Hematopoietic multipotent progenitor cell (in vitro differentiated cells): ENCODE results near the gene PRKCB. TPM values are rescaled to one million over a fixed set of nuclear protein-coding genes. Genes with fewer than 3 reads are reported as not detected.
"Not testable (repeated sequence)": the region's sequence is repeated elsewhere in the genome, so short reads cannot be mapped to it uniquely, and the experiment has no call there.

ENCODE experiments used
- DNase-seq, 3 donors: peaks; one replicate each; pipeline ENCODE4 v3.0.0-alpha.2; 2011 to 2015; ENCODE audit warnings: low read depth in 2 of 3, low spot score in 2 of 3
- total RNA-seq: library from RNA; depleted of rRNA; stranded (reverse); fragments of >200 nt; gene quantifications from one replicate; pipeline ENCODE4 v1.2.3, GENCODE V29; 2012

The PRKCB gene
- total RNA-seq, 1 donor = 71.6 TPM

DNA sequence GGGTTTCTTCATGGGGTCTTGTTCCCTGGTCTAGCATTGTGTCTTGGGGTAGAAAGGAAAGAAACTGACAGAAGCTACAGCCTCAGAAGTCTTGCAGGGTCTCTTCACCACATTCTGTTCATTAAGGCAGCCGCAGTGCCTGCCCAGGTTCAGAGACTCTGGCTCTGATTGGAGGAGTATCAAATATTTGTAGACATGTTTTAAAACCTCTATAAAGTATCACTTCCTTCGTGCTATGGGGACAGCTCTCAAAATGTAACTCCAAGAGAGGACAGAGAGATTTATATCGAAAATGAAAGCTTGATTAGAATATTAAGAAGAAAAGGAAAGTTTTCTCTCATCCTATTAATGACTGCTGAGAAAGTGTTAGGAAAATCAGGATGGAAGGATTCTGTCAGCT, 313.3 kb downstream of the PRKCB start:
- DNase-seq = no peak

DNA sequence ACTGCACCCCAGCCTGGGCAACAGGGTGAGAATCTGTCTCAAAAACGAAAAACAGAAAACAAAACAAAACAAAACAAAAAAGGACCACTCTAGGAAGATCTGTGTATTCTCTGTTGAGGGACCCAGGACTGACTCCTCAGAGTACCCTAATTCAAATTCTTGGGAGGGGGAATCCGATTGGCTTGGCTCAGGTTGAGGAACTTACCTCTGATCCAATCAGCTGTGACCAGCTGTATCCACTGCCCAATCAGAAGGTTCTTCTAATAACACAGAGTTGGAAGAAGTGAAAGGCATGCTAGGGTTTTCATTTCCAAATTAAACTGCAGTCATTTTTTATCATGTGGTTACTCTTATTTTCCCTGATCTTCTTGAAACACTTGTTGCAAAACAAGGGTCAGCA, 314.5 kb downstream of the PRKCB start:
- DNase-seq = peak in 1 of 3 donors; percentile 17

DNA sequence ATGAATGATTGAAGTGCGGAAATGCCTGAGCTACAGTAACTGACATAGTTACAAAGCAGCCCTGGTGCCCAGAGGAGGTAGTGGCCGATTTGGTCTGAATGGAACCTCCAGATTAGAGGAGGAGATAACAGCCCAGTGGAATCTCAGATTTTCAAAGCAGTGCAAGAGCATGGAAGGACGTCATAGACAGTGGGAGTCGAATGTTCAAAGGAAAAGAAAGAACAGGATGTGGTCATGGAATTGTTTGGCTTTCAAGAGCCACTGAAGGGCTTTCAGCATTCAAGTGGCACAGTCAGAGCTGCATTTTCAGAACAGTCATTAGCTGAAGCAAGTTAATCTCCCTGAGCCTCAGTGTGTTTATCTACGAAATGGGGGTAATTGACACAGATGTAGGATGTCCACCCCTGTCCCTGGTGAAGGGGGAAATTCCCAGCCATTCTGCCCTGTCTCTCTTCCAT, 315.7 kb downstream of the PRKCB start:
- peak in 2 of 3 donors; percentile 39 to 80 for DNase-seq

DNA sequence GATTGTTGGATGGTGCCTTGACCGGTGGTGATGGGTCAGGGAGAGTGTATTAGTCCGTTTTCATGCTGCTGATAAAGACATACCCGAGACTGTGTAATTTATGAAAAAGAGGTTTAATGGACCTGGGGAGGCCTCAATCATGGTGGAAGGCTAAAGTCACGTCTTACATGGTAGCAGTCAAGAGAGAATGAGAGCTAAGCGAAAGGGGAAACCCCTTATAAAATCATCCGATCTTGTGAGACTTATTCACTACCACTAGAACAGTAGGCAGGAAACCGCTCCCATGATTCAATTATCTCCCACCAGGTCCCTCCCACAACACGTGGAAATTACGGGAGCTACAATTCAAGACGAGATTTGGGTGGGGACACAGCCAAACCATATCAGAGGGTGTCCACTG, 316.3 kb downstream of the PRKCB start:
- DNase-seq = not testable (repeated sequence)

DNA sequence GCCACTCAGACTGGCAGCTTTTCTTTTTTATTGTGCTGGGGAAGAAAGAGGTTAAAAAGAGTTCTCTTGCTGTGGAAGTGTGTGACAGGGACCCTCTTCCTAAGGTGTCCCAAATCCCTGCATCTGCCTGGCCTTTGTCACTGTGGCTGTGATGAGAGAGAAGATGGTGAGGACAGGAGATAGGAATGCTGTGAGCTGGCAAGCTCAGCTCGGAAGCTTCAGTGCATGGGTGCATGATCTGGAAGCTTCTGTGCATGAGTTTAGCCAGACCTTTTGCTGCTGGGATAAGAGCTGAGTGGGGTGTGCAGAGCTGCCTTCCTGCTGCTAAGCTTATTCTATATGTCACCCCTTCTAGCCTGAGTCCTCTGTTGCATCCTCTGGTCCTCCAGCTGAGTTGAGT, 317.0 kb downstream of the PRKCB start:
- no peak for DNase-seq

DNA sequence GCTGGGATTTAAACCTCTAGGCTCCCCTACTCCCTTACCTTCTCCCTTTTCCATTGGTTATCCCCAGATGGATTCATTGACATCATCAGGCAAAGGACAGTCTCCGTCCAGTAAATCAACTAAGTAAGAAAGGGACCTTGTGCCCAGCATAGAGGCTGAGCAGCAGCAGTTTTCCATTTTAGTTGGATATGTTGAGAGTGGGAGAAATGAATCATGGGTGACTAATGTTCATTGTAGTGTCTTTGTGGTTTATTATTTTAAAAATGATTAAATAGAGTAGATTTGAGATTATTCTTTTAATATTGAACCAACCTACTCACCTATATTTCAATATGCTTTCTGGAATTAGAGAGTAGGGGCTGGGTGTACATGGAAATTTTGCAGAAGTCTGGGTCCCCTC, 321.0 kb downstream of the PRKCB start:
- no peak for DNase-seq

DNA sequence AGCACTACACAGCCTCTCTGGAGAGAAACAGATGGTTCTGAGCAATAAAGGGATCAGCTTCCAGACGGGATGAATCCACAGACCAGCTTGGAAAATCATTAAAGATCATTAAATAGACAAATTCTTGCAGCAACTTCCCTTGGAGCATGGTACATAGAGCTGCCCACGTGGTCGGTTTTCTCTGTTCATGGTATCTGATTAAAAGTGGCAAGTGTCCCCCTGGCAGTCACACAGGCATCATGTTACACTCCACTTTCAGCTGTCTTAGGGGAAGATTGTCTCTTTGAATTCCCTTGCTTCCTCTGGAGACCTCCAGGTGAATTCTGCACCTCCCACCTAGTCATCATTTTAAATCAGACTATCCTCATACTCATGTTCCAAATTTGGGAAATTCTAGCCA, 328.2 kb downstream of the PRKCB start:
- DNase-seq = no peak

DNA sequence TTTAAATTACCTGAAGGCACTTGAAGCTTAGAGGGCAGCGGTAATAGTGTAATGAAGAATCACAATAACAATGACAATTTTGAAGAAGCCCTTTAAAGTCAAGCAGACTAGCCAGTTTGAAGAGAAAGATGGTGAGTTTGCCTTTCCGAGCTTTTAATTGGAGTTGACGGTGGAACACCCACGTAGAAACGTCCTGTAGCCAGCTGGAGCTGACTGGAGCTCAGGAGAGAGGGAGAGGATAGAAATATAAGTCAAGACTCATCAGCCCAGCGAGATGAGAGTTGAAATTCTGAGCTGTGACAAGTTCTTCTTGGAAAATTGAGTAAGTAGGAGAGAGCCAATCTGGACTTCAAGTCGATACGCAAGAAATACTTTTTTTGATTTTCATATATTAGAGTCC, 328.6 kb downstream of the PRKCB start:
- no peak for DNase-seq

DNA sequence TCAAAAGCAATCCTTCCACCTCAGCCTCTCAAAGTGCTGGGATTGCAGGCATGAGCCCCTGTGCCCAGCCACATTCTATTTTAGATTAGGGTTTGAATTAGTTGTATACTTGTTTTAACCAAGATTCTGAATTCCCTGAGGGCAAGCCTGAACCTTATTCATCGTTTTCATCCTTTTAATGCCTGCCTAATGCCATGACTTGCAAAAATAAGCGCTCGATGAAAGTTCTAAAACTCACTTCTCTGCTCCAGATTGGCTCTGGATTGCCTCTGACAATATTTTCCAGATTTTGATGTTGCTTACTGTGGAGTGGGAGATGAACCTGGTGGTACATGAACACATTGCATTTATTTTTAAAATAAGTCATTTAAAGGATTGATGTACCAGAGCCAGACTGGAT, 329.5 kb downstream of the PRKCB start:
- no peak for DNase-seq

DNA sequence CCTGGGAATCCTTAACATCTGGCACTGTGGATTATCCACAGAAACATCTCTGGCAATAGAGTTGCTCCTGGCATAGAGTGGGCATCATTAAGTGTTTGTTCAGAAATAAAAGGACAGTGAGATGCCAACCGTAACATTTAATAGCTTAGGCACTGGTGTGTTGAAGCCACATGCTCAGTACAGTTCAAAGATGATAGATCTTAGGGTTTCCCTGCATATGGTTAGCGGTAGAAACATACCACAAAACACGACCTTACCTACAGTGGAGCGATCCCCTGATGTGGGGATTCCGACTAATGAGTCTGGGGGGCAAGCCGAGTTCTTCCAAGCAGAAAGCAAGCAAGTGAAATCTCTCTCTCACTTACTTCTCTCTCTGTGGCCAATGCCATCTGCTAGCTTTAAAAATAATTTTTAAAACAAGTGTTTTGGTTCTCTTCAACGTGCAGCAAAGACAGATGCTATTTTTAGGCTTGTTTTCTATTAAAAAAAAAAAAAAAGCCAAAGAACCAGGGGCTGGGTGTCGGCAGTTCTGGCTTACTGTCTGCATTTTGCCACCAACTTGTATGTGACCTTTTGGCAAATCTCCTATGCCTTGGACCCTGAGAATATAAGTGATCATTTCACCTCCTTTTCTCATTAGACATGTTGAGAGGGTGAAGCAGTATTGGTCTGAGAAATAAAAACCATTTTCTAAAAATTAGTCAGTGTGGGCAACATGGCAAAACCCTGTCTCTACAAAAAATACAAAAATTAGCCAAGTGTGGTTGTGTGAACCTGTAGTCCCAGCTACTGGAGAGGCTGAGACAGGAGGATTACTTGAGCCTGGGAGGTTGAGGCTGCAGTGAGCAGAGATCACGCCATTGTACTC, 331.1 kb downstream of the PRKCB start:
- no peak for DNase-seq

DNA sequence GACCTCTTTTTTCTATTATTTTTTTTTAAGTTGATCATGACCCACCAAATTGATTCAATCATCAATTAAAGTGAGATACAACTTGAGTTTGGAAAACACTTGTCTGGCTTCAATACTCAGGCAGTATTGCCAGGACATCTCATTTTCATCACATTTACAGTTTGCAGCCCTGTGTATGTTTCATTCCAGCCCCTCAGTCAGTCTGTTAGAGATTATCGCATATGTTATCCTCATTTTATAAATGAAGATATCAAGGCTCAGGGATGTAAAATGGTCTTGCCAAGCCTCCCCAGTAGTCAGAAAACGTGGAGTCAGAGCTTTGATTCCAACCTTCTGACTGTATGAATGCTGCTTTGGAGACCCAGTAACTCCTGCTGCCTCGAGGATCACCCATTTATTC, 333.1 kb downstream of the PRKCB start:
- no peak for DNase-seq

DNA sequence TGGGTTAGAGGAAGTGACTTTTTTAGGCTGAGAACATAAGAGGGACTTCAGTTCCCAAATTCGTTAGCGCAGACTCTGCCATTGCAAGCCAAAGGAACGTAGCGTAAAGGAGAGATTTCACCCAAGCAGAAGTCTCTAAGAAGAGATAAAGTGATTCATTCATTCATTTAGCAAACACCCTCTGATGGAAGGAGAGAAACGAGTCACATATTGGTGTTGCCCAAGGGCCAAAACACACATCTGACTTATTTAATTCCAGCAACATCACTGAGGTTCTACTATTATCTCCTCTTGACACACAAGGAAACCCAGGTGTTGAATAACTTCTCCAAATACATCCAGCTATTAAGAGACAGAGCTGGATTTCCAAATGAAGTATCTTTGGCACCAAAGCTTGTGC, 334.6 kb downstream of the PRKCB start:
- DNase-seq = no peak

DNA sequence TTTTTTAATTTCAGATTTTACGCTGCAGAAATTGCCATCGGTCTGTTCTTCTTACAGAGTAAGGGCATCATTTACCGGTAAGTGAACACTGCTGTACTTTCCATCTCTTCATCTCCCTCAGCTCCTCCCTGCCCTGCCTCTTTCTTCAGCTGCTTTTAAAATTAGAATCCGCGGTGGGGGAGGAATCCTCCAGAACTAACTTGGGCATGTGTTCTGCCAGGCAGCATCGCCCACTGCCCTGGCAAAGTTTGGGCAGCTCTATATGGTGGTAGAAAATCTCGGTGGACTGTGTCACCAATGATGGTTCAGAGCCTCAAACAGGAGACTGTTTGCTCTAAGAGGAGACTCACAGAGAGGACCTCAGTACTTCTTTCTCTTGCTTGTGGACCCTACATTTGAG, 338.7 kb downstream of the PRKCB start:
- no peak for DNase-seq

DNA sequence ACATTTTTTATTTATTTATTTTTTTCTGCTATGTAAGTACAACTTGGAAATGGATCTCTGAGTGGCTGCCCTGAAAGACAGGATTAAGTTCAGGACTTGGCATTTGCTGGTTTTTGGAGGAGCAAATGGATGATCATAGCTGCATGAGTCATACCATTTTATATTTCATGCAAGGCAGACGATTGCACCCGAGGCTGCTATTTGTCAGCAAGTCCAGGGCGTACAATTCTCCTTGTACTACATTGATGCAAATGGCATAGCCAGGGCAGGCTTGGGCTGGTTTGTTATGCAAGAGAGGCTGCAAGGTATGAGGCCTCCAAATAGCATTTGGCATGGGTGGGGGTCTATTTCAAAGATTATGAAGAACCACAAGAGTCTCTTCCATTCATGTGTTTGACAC, 339.2 kb downstream of the PRKCB start:
- DNase-seq = no peak

DNA sequence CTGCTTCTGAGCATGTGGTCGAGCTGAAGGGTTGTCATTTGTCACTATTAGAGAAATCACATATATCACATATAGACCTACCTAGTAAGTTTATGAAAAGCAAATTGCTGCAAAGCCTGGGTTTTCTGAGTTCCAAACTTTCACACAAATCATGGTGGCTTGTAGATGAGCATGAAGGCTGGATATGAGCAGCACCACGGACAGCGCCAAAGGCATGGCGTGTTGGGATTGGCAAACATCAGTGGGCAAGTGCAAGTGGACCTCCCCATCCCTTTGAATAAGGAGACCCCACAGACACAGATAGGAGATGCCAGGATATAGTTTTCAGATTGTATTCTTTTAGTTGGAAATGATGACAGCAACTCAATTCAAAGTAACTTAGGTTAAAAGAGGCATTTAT, 342.7 kb downstream of the PRKCB start:
- DNase-seq = peak in 1 of 3 donors; percentile 9

DNA sequence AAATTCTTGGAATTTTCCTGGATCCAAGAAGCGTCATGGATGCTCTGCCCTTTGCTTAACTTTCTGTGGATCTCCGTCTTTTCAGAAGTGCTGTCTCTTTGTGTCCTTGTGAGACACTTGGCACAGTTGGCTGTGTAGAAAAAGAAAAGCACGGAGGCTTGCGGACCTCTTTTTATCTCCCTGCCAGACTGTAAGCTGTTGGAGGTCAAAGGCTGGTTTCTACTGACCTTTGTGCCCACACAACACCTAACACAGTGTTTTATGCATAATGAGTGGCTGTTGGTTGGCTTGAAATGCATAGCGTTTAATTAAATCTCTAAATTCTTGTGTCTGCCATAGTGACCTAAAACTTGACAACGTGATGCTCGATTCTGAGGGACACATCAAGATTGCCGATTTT, 344.7 kb downstream of the PRKCB start:
- DNase-seq = no peak

DNA sequence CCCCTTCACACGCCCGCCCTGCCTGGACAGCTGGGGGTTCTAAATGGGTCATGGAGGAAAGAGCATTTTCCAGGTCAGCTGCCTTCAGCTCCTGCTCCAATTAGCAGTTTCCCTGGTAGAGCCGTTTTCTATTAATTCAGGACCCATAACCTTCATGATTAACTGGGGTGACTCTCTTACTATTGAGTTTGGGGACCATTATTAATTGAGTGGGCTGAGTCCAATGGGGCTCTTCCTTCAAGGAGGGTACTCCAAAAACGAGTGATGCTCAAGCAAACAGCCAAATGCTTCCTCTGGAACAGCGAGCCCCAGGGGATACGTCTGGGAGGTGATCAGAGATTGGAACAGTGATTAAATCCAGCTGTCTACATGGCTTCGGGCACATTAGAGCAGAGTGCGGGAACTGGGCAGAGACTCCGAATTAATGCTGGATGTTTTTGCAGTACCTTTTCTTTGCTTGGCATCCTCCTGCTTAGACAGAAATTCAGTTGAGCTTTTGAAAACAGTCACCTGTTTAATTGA, 352.3 kb downstream of the PRKCB start:
- no peak for DNase-seq

DNA sequence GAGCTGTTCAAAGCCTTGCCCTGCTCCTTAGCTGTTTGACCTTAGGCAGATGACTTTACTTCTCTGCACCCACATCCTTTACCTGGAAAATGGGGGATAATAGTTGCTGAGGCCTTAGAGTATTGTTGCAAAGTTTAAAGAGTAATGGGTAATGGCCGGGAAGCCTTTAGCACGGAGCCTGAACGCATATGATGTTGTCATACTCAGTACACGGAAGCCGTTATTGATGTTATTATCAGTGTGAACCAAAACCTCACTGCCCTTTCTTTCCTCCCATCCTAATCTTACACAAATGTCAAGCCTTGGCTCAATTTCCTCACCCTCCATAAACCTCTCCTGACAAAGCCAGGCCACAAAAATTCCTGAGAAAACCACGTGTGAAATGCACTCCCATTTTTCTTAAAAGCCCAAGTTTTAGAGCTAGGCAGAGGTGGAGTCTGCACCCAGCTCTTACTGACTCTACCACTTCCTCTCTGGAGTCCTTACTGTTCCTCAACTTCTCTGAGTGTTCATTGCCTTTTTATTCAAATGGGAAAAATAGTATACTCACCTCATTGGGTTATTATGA, 353.1 kb downstream of the PRKCB start:
- DNase-seq = no peak

DNA sequence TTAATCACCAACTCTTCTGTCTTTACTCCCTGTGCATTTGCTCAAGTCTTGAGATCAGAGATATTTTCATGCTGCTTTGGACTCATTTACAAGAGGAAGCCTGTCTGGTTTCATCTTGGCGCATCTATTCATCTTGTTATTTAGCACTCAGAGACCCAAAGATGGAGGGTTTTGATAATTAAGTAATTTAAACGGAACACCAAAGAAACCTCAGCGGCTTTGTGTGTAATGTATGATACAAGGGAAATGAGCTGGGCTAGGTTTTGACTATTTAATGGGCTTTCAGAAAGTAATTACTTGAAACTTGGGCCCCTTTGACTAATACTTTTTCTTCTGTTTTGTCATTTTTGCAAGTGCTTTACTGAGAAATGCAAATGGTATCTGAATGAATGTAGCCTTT, 354.2 kb downstream of the PRKCB start:
- no peak for DNase-seq

DNA sequence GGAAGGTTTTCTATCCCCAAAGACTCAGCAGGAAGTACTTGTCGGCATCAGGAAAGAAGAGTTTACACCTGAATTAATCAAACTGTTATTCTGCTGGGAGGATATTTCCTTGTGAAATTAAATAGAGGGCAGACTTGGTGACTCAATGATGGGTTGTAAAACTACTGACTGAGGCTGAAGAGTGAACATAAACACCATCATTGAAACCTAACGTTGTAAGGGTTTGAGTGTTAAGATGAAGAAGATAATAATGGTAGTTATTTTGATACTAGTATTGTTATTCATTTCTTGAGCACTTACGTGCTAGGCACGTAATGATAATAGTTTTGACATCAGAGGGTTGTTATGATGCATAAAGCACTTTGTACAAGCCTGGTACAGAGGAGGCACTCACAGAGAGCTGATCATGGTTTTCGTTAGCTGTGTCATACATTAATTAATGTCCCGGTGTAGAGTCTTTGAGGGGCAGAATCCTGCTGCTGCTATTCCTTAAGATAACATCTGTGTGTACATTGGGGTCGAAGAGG, 356.2 kb downstream of the PRKCB start:
- DNase-seq = no peak

DNA sequence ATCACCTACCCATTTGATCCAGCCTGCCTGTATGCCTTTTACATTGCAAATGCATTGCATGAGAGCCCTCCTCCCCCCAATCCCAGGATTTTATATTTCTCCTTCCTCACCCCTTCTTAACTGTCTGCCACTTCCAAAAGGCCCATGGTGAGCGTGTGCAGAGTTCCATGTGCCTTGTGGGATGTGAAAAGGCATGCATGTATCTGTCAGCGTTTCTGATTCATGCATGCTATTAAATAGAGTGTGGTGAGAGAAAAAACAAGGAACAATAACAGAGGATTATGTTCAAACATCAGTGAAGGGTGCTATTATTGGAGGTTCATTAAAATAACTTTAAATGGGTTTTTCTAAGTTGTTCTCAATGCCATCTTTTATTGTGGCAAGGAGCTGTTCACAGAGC, 359.4 kb downstream of the PRKCB start:
- DNase-seq = no peak
